WTC11 (cell line): ENCODE data around the gene MBD6.

Experiments used
- TF ChIP-seq, protein P1 (sequence below): fragments of 200-600 bp; IDR thresholded peaks from 2 replicates; pipeline ENCODE4 v1.8.0; 2022; ENCODE audit warnings: antibody characterized with exemption
- TF ChIP-seq, protein P2 (sequence below): sonication (generic); formaldehyde crosslinking; conservative IDR thresholded peaks from 2 replicates; pipeline ENCODE4 v1.8.1; 2023; ENCODE audit warnings: mild to moderate bottlenecking, low read depth, missing genetic modification reagents, moderate library complexity

DNA sequence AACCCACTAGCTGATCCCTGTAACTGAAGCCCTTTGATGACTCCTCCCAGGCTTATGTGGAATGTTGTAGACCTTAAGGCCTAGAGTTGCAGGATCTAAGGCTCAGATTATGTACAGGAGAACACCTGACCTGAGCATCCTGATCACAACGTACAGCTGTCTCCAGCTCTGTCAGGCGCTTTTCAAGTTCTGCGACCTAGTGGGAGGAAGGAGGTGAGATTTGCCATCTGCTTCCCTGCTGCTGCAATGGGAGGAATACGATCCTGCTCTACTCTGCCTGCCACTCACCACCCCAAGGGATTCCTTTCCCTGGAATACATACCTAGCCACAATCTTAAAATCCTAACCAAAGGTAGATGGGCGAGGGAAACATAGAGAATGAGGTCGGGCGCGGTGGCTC is 10.5 kb downstream of the MBD6 start:
- TF ChIP-seq, protein P1, sequence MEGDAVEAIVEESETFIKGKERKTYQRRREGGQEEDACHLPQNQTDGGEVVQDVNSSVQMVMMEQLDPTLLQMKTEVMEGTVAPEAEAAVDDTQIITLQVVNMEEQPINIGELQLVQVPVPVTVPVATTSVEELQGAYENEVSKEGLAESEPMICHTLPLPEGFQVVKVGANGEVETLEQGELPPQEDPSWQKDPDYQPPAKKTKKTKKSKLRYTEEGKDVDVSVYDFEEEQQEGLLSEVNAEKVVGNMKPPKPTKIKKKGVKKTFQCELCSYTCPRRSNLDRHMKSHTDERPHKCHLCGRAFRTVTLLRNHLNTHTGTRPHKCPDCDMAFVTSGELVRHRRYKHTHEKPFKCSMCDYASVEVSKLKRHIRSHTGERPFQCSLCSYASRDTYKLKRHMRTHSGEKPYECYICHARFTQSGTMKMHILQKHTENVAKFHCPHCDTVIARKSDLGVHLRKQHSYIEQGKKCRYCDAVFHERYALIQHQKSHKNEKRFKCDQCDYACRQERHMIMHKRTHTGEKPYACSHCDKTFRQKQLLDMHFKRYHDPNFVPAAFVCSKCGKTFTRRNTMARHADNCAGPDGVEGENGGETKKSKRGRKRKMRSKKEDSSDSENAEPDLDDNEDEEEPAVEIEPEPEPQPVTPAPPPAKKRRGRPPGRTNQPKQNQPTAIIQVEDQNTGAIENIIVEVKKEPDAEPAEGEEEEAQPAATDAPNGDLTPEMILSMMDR: no peak
- TF ChIP-seq, protein P2, sequence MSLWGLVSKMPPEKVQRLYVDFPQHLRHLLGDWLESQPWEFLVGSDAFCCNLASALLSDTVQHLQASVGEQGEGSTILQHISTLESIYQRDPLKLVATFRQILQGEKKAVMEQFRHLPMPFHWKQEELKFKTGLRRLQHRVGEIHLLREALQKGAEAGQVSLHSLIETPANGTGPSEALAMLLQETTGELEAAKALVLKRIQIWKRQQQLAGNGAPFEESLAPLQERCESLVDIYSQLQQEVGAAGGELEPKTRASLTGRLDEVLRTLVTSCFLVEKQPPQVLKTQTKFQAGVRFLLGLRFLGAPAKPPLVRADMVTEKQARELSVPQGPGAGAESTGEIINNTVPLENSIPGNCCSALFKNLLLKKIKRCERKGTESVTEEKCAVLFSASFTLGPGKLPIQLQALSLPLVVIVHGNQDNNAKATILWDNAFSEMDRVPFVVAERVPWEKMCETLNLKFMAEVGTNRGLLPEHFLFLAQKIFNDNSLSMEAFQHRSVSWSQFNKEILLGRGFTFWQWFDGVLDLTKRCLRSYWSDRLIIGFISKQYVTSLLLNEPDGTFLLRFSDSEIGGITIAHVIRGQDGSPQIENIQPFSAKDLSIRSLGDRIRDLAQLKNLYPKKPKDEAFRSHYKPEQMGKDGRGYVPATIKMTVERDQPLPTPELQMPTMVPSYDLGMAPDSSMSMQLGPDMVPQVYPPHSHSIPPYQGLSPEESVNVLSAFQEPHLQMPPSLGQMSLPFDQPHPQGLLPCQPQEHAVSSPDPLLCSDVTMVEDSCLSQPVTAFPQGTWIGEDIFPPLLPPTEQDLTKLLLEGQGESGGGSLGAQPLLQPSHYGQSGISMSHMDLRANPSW (CRISPR knock-in tag): no peak
